ACHN (cell line): ENCODE data around the gene SPNS2.

ENCODE experiments used
- DNase-seq: peaks from one replicate; pipeline ENCODE4 v3.0.0-alpha.2; 2015
- in situ Hi-C: cut with HindIII; loops from 2 replicates; pipeline ENCODE4 v1.10.0; 2017; ENCODE audit warnings: low sequenced_read_pairs, low pct_ligation_motif_present, low pct_unique_long_range_greater_than_20kb

Gene SPNS2

GRCh38 chr17:4542003-4542725, 43.5 kb downstream of the SPNS2 start:
- in situ Hi-C loops, result no loop called here

GRCh38 chr17:4542726-4543191, 44.1 kb downstream of the SPNS2 start:
- DNase-seq, result no peak
- in situ Hi-C loops, result no loop called here

More at GRCh38 chr17:4542003-4542725, 43.5 kb downstream of the SPNS2 start:
- no peak for DNase-seq

DNA sequence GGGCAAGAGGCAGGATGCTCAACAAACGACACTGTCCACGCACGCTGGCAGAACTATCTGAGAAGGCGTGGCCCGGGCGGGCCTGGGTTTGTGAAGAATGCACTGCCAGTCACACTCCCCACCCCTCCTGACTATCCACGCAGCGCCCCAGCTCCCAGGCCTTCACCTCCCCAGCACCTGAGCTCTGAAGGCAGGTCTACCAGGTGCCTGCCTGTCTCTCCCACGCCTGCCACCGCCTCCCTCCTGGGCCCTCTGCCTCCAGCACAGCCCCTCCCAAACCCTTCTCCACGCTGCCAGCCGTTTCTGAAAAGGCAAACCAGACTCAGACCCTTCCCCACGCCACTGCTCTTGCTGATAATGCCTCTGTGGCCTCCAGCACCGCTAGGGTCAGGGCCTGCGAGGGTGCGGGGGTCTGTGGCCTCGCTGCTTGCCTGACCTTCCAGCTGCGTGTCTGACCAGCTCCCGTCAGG, 44.9 kb downstream of the SPNS2 start:
- in situ Hi-C loops, result no loop called here
- no peak for DNase-seq

DNA sequence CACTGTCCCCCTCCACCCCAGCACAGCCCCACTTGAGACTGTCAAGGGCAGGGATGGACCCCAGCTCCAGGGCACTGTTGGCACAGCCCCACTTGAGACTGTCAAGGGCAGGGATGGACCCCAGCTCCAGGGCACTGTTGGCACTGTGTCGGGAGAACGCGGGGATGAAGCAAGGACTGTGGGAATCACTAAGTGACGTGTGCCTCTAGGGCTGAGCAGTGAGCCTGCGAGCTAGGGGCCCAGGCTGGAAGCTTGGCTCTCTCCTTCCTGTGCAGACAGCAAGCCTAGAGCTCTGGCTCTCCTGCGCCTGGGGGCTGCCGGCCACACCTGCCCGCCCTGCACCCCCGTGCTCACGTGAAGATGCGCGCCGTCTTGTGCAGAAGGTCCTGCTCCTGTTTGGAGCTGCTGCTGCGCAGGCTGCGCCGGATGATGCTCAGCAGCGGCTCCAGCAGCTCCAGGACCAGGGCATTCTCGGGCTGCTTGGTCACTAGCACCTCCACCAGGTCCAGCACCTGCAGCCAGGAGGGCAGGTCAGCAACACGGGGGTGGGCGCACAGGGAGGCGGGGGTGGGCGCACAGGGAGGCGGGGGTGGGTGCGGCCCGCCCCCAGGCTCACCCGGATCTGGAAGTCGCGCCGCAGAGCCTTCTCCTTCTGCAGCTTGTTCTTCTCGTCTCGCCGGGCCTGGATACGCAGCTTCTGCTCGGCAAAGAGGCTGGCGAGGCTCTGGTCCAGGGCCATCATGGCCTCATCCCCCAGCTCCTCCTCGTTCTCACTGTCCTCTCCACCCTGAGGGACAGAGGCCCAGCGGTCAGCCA, 45.7 kb downstream of the SPNS2 start:
- in situ Hi-C loops, result no loop called here
- no peak for DNase-seq

- DNase-seq, result no peak
- in situ Hi-C loops, result no loop called here
Measured at GRCh38 chr17:4544951-4545216, 46.2 kb downstream of the SPNS2 start.

DNA sequence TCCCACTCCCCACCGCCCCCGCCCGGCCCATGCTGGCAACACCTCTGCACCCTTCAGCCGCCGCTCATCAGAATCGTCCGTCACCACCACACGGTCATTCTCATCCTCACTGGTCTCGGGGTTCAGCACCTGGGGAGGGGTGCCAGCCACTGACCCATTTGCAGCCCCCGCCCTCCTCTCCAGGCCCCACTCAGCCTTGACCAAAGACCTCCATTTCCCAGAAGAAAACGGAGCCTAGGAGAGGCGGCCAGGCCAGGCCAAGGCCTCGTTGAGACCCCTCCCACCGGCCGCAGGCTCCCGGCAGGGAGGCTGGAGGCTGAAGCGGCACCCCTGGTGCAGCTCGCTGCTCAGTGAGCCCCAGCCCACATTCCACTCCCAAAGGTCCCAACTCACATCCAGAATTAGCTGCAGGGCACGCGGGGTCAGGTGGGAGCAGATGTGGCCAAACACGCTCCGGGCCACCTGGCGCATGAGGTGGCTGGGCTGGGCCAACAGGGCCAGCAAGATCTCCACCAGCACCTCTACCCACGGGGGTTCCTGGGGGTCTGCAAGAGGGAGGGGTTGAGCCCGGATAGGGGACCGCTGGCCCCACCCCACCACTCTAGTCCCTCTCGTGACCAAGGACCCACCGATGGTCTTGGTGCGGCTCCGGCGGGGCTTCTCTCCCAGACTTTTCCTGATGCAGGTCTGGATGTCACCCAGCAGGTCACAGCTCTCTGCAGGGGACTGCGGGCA, 46.7 kb downstream of the SPNS2 start:
- in situ Hi-C loops, result no loop called here

GRCh38 chr17:4547118-4547906, 48.6 kb downstream of the SPNS2 start:
- no peak for DNase-seq
- in situ Hi-C loops, result no loop called here

More for the DNA sequence above, 46.7 kb downstream of the SPNS2 start:
- no peak for DNase-seq

GRCh38 chr17:4548061-4548461, 49.4 kb downstream of the SPNS2 start:
- no peak for DNase-seq
- in situ Hi-C loops, result no loop called here

- in situ Hi-C loops, result no loop called here
- DNase-seq, result peak; percentile 62
Measured at GRCh38 chr17:4548721-4549531, 50.2 kb downstream of the SPNS2 start.

GRCh38 chr17:4549781-4550533, 51.3 kb downstream of the SPNS2 start:
- in situ Hi-C loops, result no loop called here
- no peak for DNase-seq

DNA sequence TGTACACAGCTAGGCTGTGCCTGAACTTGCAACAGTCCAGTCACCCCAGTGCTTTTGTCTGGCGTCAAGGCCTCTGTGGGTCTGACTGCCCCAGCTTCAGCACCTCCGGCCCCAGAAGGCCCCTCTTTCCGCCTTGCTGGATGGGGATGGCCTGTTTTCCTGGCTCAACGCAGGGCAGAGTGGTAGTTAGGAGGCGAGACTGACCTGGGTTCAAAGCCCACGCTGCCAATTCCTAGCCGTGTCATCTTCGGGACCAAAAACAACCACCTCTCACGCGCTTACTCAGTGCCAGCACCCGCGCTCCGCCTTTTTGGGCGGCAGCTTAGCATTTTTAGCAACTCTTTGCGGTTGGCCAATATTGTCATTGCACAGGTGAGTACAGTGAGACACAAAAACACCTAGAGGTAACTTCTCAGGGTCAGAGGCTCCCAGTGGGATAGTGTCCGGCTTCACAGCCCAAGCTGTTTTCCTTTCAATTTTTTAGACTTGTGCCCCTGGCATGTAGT, 51.9 kb downstream of the SPNS2 start:
- in situ Hi-C loops, result no loop called here
- no peak for DNase-seq

- DNase-seq, result peak; percentile 51
- in situ Hi-C loops, result no loop called here
Measured at GRCh38 chr17:4551141-4551540, 52.5 kb downstream of the SPNS2 start.

- DNase-seq, result no peak
- in situ Hi-C loops, result no loop called here
Measured at GRCh38 chr17:4551796-4552525, 53.3 kb downstream of the SPNS2 start.

DNA sequence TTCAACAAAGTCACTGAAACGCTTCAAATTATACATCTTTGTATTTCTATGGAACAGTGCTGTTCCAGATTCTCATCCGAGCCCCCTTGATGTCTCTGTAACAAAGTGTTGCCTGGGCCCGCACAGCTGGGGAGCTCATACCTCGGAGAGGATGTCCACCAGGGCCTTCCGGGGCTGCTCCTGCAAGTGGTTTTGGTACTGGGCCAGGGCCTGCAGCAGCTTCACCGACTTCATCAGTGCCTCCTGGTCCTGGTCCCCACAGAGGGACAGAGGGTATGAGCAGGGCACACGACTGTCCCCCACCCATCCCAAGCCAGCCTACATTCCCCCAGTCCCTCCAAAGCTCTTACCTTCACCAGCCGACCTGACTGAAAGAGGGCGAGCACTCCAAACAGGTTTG, 55.0 kb downstream of the SPNS2 start:
- DNase-seq, result no peak
- in situ Hi-C loops, result no loop called here

DNA sequence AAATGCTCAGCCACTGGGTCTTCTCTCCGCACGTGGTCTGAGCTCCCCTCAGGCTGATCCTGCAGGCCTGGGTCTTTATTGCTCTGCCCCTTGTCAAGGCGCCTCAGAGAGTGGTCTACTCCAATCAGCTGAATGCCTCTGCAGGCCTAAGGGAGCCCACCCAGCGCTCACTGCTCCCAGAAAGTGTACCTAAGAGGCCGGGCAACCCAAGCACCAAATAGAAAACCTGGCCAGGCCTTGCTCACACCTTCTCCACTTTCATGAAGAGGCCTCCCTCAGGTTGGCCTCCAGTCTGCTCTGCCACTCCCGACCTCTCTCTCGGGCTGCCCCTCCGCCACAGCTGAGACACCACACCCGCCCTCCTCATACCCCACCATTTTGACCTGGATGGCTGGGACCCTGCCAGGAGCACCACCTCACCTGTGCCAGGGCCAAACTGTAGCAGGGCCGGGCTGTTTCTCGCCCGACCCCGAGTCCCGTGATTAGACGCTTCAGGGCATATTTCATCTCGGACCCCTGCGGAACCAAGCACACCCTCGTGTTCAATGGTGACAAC, 55.8 kb downstream of the SPNS2 start:
- in situ Hi-C loops, result no loop called here
- DNase-seq, result no peak
